Panc1 (cell line): ENCODE data around the gene ZDHHC14. TPM values are rescaled to one million over a fixed set of nuclear protein-coding genes. Genes with fewer than 3 reads are reported as not detected.

Experiments
- ATAC-seq: fragments of 200-7000 bp; cut with Tn5 transposase; 2 replicates; pipeline ENCODE4 v1.9.1; 2020; ENCODE audit warnings: mild to moderate bottlenecking, moderate library complexity
- BruUV-seq: library from RNA; stranded (reverse); fragments of 400-500 nt; replicated peaks from 2 replicates; lab custom pipeline; 2021; lab: Mats Ljungman, UMichigan
- CTCF ChIA-PET: fragments of 300-600 bp; sonication (Branson Sonifier 250); formaldehyde crosslinking; loops from one replicate; lab custom pipeline; 2022; ENCODE audit warnings: antibody characterized with exemption; lab: Charles Lee
- POLR2A ChIA-PET: fragments of 300-600 bp; sonication (Branson Sonifier 250); formaldehyde crosslinking; loops from one replicate; lab custom pipeline; 2022; ENCODE audit warnings: antibody characterized with exemption; lab: Charles Lee
- DNase-seq: peaks from one replicate; pipeline ENCODE4 v3.0.0-alpha.2; 2010; ENCODE audit warnings: low read depth, low spot score
- H3K27ac ChIP-seq: 2 replicates; pipeline ENCODE4 v1.5.1; 2011; ENCODE audit warnings: mild to moderate bottlenecking, low read length, inconsistent platforms
- H3K27me3 ChIP-seq: fragments of 200-500 bp; sonication (Bioruptor generic); 2 replicates; pipeline ENCODE4 v1.6.0; 2014; ENCODE audit warnings: low read length, inconsistent platforms; ENCODE audit not compliant: control insufficient read depth, insufficient read depth
- H3K36me3 ChIP-seq: fragments of 200-500 bp; sonication (Bioruptor generic); 2 replicates; pipeline ENCODE4 v1.5.1; 2014; ENCODE audit warnings: inconsistent platforms, mild to moderate bottlenecking, low read length, moderate library complexity; ENCODE audit not compliant: control insufficient read depth, insufficient read depth
- H3K4me1 ChIP-seq: 2 replicates; pipeline ENCODE4 v1.5.1; 2011; ENCODE audit warnings: inconsistent platforms, mild to moderate bottlenecking, low read length, moderate library complexity; ENCODE audit not compliant: control insufficient read depth, insufficient read depth
- H3K4me3 ChIP-seq, 2 experiments: 2 replicates each; pipeline ENCODE4 v1.5.1; 2011 to 2012; ENCODE audit warnings: low read depth in 2 of 2, low read length in 2 of 2, mild to moderate bottlenecking in 2 of 2, inconsistent platforms in 1 of 2, moderate library complexity in 1 of 2
- H3K9me3 ChIP-seq: fragments of 200-500 bp; sonication (Bioruptor generic); 2 replicates; pipeline ENCODE4 v1.5.1; 2014; ENCODE audit warnings: low read depth, mild to moderate bottlenecking, inconsistent platforms, low read length, moderate library complexity; ENCODE audit not compliant: control insufficient read depth, insufficient read depth
- POLR2AphosphoS5 ChIP-seq: IDR thresholded peaks from 2 replicates; pipeline ENCODE4 v1.6.1; 2012; ENCODE audit warnings: mild to moderate bottlenecking, low read depth, low read length, moderate library complexity
- SIN3A ChIP-seq: IDR thresholded peaks from 2 replicates; pipeline ENCODE4 v1.6.1; 2012; ENCODE audit warnings: low read depth, mild to moderate bottlenecking, low read length, moderate library complexity, borderline replicate concordance; ENCODE audit not compliant: insufficient read depth
- TCF7L2 ChIP-seq: IDR thresholded peaks from 2 replicates; pipeline ENCODE4 v1.6.1; 2011; ENCODE audit warnings: mild to moderate bottlenecking, low read depth, low read length, inconsistent platforms
- in situ Hi-C: cut with HindIII; loops from 2 replicates; pipeline ENCODE4 v1.10.0; 2016; ENCODE audit warnings: low sequenced_read_pairs, low pct_unique_long_range_greater_than_20kb
- intact Hi-C: fragments of 100-400 bp; cut with micrococcal nuclease; formaldehyde crosslinking; loops from one replicate; pipeline ENCODE4 v1.10.0; 2022; ENCODE audit not compliant: unreplicated experiment
- total RNA-seq: library from RNA; stranded (reverse); gene quantifications from one replicate; pipeline ENCODE4 v1.2.1, GENCODE V29; 2021; ENCODE audit not compliant: unreplicated experiment
- TF ChIP-seq, protein P1 (sequence below), 2 experiments: IDR thresholded peaks; 2 replicates each; pipeline ENCODE4 v1.6.1; 2011 to 2012; ENCODE audit warnings: low read depth in 2 of 2, control low read depth in 1 of 2, low read length in 1 of 2, mild to moderate bottlenecking in 1 of 2, moderate library complexity in 1 of 2; ENCODE audit not compliant: insufficient read depth in 1 of 2
- TF ChIP-seq, protein P2 (sequence below): fragments of 450-650 bp; IDR thresholded peaks from 2 replicates; pipeline ENCODE4 v1.5.1; 2017; ENCODE audit warnings: mild to moderate bottlenecking

ZDHHC14 gene
- total RNA-seq, 1 experiment from 2014 or later: 19.9 TPM

DNA sequence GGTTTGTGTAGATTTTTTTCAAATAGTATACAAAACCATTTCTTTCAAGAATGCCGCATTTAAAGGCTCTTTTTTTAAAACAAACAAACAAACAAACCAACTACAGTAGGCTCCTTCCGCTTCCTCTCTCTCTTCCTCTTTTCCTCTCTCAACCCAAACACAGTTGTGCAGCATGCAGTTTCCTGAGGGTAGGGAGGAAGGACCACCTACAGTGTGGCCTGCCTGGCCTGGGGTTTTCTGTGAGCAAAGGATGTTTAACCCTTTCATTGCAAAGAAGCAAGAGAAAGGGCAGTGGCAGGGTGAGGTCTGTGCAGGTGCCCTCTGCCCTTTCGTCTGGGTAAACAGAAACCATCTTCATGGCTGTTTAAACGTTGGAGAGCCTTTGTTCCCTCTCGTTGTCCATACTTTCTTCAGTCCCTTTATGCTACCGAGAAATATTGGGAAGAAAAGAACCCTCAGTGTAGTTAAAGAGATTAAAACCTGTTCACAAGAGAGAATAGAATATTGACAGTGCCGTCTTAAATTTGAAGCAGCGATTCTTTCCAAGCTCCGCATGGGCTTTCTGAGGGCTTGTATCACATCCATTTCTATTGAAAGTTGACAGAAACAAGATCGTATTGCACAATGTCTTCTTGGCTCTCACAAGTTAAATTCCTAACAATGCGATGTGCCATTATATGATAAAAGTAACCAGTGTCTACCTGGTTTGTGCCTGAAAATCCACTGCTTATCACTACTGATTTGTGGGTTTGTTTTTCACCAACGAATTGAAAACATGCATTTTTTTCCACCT lies 226.5 kb downstream of the ZDHHC14 start:
- no peak for DNase-seq
- TF ChIP-seq SIN3A (no peak), TCF7L2 (no peak), POLR2AphosphoS5 (no peak)
- TF ChIP-seq, protein P1, sequence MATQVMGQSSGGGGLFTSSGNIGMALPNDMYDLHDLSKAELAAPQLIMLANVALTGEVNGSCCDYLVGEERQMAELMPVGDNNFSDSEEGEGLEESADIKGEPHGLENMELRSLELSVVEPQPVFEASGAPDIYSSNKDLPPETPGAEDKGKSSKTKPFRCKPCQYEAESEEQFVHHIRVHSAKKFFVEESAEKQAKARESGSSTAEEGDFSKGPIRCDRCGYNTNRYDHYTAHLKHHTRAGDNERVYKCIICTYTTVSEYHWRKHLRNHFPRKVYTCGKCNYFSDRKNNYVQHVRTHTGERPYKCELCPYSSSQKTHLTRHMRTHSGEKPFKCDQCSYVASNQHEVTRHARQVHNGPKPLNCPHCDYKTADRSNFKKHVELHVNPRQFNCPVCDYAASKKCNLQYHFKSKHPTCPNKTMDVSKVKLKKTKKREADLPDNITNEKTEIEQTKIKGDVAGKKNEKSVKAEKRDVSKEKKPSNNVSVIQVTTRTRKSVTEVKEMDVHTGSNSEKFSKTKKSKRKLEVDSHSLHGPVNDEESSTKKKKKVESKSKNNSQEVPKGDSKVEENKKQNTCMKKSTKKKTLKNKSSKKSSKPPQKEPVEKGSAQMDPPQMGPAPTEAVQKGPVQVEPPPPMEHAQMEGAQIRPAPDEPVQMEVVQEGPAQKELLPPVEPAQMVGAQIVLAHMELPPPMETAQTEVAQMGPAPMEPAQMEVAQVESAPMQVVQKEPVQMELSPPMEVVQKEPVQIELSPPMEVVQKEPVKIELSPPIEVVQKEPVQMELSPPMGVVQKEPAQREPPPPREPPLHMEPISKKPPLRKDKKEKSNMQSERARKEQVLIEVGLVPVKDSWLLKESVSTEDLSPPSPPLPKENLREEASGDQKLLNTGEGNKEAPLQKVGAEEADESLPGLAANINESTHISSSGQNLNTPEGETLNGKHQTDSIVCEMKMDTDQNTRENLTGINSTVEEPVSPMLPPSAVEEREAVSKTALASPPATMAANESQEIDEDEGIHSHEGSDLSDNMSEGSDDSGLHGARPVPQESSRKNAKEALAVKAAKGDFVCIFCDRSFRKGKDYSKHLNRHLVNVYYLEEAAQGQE (IDR thresholded peaks at IDR 0.05; ENCODE audit: insufficient read depth in 1 of 2, low read depth in 2 of 2, low read length in 1 of 2): no peak
- TF ChIP-seq, protein P2, sequence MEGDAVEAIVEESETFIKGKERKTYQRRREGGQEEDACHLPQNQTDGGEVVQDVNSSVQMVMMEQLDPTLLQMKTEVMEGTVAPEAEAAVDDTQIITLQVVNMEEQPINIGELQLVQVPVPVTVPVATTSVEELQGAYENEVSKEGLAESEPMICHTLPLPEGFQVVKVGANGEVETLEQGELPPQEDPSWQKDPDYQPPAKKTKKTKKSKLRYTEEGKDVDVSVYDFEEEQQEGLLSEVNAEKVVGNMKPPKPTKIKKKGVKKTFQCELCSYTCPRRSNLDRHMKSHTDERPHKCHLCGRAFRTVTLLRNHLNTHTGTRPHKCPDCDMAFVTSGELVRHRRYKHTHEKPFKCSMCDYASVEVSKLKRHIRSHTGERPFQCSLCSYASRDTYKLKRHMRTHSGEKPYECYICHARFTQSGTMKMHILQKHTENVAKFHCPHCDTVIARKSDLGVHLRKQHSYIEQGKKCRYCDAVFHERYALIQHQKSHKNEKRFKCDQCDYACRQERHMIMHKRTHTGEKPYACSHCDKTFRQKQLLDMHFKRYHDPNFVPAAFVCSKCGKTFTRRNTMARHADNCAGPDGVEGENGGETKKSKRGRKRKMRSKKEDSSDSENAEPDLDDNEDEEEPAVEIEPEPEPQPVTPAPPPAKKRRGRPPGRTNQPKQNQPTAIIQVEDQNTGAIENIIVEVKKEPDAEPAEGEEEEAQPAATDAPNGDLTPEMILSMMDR: no peak
- Histone ChIP-seq H3K9me3 (no peaks in the 10 kb centered on the region), H3K4me3 (no peak overlapping the region), H3K36me3 (no peaks in the 10 kb centered on the region; the same call in 1 of the 2 replicates), H3K27ac (no peak overlapping the region), H3K4me1 (peaks cover 8% of the 10 kb centered on the region), H3K27me3 (no peaks in the 10 kb centered on the region)
- ATAC-seq: no peak
- no TSS peak for BruUV-seq
- intact Hi-C loops: no loop called here
- ChIA-PET POLR2A (no interaction called here), CTCF (no interaction called here)
- in situ Hi-C loops: no loop called here

DNA sequence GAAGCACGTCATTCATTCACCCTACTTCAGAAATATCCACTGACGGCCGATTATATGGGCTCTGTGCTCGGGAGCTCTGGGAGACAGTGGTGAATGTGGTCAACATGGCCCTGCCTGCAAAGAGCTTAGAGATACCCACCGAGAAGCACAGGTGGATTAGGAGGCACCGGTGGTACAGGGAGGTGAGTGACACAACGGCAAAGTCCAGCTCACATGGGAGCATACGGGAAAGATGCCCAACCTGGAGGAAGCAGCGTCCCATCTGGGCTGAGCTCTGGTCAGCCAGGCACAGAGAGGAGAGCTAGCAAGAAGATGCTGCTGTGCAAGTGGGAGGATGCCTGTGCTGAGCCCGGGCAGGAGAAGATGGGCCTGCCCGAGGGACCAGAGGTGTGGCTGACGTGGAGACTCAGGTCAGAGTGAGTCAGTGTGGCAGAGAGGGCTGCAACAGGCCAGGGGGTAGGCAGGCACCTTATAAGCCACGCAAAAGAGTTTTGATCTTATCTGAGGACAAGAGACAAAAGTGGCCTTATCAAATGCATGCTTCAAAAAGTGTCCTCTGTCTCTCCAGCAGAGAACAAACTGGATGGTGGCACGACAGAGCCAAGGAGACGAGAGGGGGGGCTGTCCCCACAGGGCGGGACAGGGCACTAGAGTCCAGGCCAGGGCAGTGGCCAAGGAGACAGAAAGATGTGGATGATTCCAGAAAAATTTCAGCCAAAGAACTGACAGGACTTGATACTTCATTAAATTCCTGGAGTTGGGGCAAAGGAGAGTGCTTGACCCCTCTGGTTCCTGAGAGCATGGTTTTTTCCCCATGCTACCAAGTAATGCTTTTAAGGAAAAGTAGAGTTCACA lies 227.5 kb downstream of the ZDHHC14 start:
- TF ChIP-seq TCF7L2 (no peak), SIN3A (no peak), POLR2AphosphoS5 (no peak)
- TF ChIP-seq, protein P2: no peak
- TF ChIP-seq, protein P1 (IDR thresholded peaks at IDR 0.05; ENCODE audit: insufficient read depth in 1 of 2, low read depth in 2 of 2, low read length in 1 of 2): no peak
- H3K4me3 ChIP-seq: no peak overlapping the region
- intact Hi-C loops: no loop called here
- no peaks in the 10 kb centered on the region for H3K9me3 ChIP-seq
- H3K27me3 ChIP-seq: no peaks in the 10 kb centered on the region
- ATAC-seq: no peak
- H3K4me1 ChIP-seq: peaks cover 18% of the 10 kb centered on the region
- no peak for DNase-seq
- BruUV-seq: no TSS peak
- POLR2A ChIA-PET: no interaction called here
- H3K36me3 ChIP-seq: no peaks in the 10 kb centered on the region; the same call in 1 of the 2 replicates
- CTCF ChIA-PET: interaction anchor here (0.6 kb wide), 2 partner anchors 37 to 254 kb away, joined by 4 to 6 read pairs; no protein-coding TSS in a partner anchor
- no peak overlapping the region for H3K27ac ChIP-seq
- in situ Hi-C loops: no loop called here
